ENCODE data around the gene SUGCT.

Gene SUGCT

DNA sequence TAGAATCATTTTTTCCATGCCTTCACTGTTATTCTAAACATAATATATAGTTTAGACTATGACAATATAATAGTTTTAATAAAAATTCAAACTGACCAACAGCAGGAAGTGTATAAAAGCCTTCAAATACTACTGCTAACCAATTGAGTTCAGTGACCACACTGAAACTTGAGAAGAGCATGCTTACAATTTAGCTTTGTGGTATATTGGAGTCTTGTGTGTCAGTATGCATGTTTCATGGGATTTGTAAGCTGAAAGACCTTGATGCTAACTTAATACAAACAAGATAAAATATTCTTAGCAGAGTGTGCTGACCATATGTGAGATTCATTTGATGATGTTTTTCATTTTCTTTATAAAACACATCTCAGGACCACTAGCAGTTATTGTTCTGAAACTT is 395.5 kb downstream of the SUGCT start:
- no peak for TF ChIP-seq REST (IDR thresholded peaks at IDR 0.05; ENCODE audit: insufficient read depth in 1 of 2, low read depth in 2 of 2, low read length in 2 of 2)
- no peak for TF ChIP-seq SIN3A (IDR thresholded peaks at IDR 0.05; ENCODE audit: borderline replicate concordance, insufficient read depth, low read length)
- TF ChIP-seq TAF1 (IDR thresholded peaks at IDR 0.05; ENCODE audit: borderline replicate concordance, insufficient read depth, low read length), result no peak
- TF ChIP-seq FOXP2 (optimal IDR thresholded peaks at IDR 0.05; ENCODE audit: borderline replicate concordance, extremely low read depth, extremely low read length, insufficient read depth), result no peak
- no peak for TF ChIP-seq POLR2AphosphoS5 (IDR thresholded peaks at IDR 0.05; ENCODE audit: low read depth, low read length)

GRCh38 chr7:40531956-40532355 is 397.2 kb downstream of the SUGCT start:
- TF ChIP-seq REST (IDR thresholded peaks at IDR 0.05; ENCODE audit: insufficient read depth in 1 of 2, low read depth in 2 of 2, low read length in 2 of 2) (no peak), FOXP2 (optimal IDR thresholded peaks at IDR 0.05; ENCODE audit: borderline replicate concordance, extremely low read depth, extremely low read length, insufficient read depth) (no peak), TAF1 (IDR thresholded peaks at IDR 0.05; ENCODE audit: borderline replicate concordance, insufficient read depth, low read length) (no peak), SIN3A (IDR thresholded peaks at IDR 0.05; ENCODE audit: borderline replicate concordance, insufficient read depth, low read length) (no peak), POLR2AphosphoS5 (IDR thresholded peaks at IDR 0.05; ENCODE audit: low read depth, low read length) (no peak)

DNA sequence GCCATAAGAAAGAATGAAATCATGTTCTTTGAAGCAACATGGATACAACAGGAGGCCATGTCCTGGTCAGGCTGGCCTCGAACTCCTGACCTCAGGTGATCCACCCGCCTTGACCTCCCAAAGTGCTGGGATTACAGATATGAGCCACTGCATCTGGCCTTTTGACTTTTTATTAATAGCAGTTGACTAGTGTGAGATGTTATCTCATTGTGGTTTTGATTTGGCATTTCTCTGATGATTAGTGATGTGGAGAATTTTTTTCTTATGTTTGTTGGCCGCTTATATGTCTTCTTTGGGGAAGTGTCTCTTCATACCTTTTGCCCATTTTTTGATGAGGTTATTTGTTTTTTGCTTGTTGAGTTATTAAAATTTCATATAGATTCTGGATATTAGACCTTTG is 400.9 kb downstream of the SUGCT start:
- TF ChIP-seq FOXP2 (optimal IDR thresholded peaks at IDR 0.05; ENCODE audit: borderline replicate concordance, extremely low read depth, extremely low read length, insufficient read depth) (no peak), POLR2AphosphoS5 (IDR thresholded peaks at IDR 0.05; ENCODE audit: low read depth, low read length) (no peak), REST (IDR thresholded peaks at IDR 0.05; ENCODE audit: insufficient read depth in 1 of 2, low read depth in 2 of 2, low read length in 2 of 2) (no peak), TAF1 (IDR thresholded peaks at IDR 0.05; ENCODE audit: borderline replicate concordance, insufficient read depth, low read length) (no peak), SIN3A (IDR thresholded peaks at IDR 0.05; ENCODE audit: borderline replicate concordance, insufficient read depth, low read length) (no peak)

GRCh38 chr7:40536421-40536820 is 401.6 kb downstream of the SUGCT start:
- no peak for TF ChIP-seq SIN3A (IDR thresholded peaks at IDR 0.05; ENCODE audit: borderline replicate concordance, insufficient read depth, low read length)
- TF ChIP-seq POLR2AphosphoS5 (IDR thresholded peaks at IDR 0.05; ENCODE audit: low read depth, low read length), result no peak
- TF ChIP-seq FOXP2 (optimal IDR thresholded peaks at IDR 0.05; ENCODE audit: borderline replicate concordance, extremely low read depth, extremely low read length, insufficient read depth), result no peak
- no peak for TF ChIP-seq TAF1 (IDR thresholded peaks at IDR 0.05; ENCODE audit: borderline replicate concordance, insufficient read depth, low read length)
- TF ChIP-seq REST (IDR thresholded peaks at IDR 0.05; ENCODE audit: insufficient read depth in 1 of 2, low read depth in 2 of 2, low read length in 2 of 2), result no peak

DNA sequence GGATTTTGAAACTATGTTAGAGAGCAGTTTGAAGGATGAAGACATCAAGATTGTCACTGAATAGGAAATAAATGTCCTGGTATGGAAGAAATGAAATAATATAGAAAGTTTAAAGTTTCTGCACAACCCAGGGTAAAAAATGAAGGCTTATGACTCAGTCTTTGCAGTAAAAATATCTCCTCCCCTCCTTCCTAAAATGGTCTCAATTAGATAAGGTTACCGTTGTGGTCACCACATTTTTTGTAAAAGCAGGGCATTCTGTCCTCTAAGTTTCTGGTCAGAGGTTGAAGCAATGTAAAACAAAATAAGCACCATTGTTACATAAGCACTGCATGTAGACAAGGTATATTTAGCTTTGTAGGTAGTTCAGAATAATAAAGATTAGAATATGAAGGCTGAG is 403.5 kb downstream of the SUGCT start:
- TF ChIP-seq TAF1 (IDR thresholded peaks at IDR 0.05; ENCODE audit: borderline replicate concordance, insufficient read depth, low read length) (no peak), FOXP2 (optimal IDR thresholded peaks at IDR 0.05; ENCODE audit: borderline replicate concordance, extremely low read depth, extremely low read length, insufficient read depth) (no peak), SIN3A (IDR thresholded peaks at IDR 0.05; ENCODE audit: borderline replicate concordance, insufficient read depth, low read length) (no peak), POLR2AphosphoS5 (IDR thresholded peaks at IDR 0.05; ENCODE audit: low read depth, low read length) (no peak), REST (IDR thresholded peaks at IDR 0.05; ENCODE audit: insufficient read depth in 1 of 2, low read depth in 2 of 2, low read length in 2 of 2) (no peak)
